HEK293 (cell line): Measurements from ENCODE around the gene COL24A1.

Experiments
- BCL11A ChIP-seq: fragments of 450-650 bp; formaldehyde crosslinking; IDR thresholded peaks from 2 replicates; pipeline ENCODE4 v1.5.1; 2016; ENCODE audit warnings: low read depth, missing biosample characterization, missing genetic modification characterization
- BCL11B ChIP-seq: fragments of 450-650 bp; formaldehyde crosslinking; IDR thresholded peaks from 2 replicates; pipeline ENCODE4 v1.5.1; 2016; ENCODE audit warnings: low read depth, missing biosample characterization, missing genetic modification characterization
- GLI4 ChIP-seq: fragments of 450-650 bp; formaldehyde crosslinking; IDR thresholded peaks from 2 replicates; pipeline ENCODE4 v1.5.1; 2016; ENCODE audit warnings: missing biosample characterization, missing genetic modification characterization
- HOXC10 ChIP-seq: sonication (generic); formaldehyde crosslinking; IDR thresholded peaks from 2 replicates; pipeline ENCODE4 v1.8.1; 2023; ENCODE audit warnings: mild to moderate bottlenecking, missing genetic modification reagents
- IKZF3 ChIP-seq: fragments of 450-650 bp; IDR thresholded peaks from 2 replicates; pipeline ENCODE4 v1.5.0; 2018; ENCODE audit warnings: missing biosample characterization, mild to moderate bottlenecking, missing genetic modification characterization, moderate library complexity
- KLF7 ChIP-seq: fragments of 450-650 bp; formaldehyde crosslinking; IDR thresholded peaks from 2 replicates; pipeline ENCODE4 v1.5.1; 2016; ENCODE audit warnings: missing biosample characterization, missing genetic modification characterization, borderline replicate concordance
- OSR2 ChIP-seq: fragments of 450-650 bp; formaldehyde crosslinking; IDR thresholded peaks from 2 replicates; pipeline ENCODE4 v1.5.1; 2016; ENCODE audit warnings: missing biosample characterization, missing genetic modification characterization
- SCRT1 ChIP-seq: fragments of 450-650 bp; formaldehyde crosslinking; IDR thresholded peaks from 2 replicates; pipeline ENCODE4 v1.5.1; 2016; ENCODE audit warnings: missing biosample characterization, missing genetic modification characterization, borderline replicate concordance
- TRIM28 ChIP-seq: IDR thresholded peaks from 2 replicates; pipeline ENCODE4 v1.6.1; 2011; ENCODE audit warnings: low read length, control low read depth, borderline replicate concordance
- WT1 ChIP-seq: fragments of 450-650 bp; formaldehyde crosslinking; IDR thresholded peaks from 2 replicates; pipeline ENCODE4 v1.5.1; 2016; ENCODE audit warnings: missing biosample characterization, missing genetic modification characterization
- ZFP3 ChIP-seq: fragments of 450-650 bp; formaldehyde crosslinking; IDR thresholded peaks from 2 replicates; pipeline ENCODE4 v1.5.1; 2016; ENCODE audit warnings: low read depth, missing biosample characterization, missing genetic modification characterization
- ZNF211 ChIP-seq: fragments of 450-650 bp; formaldehyde crosslinking; IDR thresholded peaks from 2 replicates; pipeline ENCODE4 v1.5.1; 2016; ENCODE audit warnings: low read depth, missing biosample characterization, missing genetic modification characterization
- ZNF214 ChIP-seq: fragments of 450-650 bp; formaldehyde crosslinking; IDR thresholded peaks from 2 replicates; pipeline ENCODE4 v1.5.1; 2017; ENCODE audit warnings: missing biosample characterization, mild to moderate bottlenecking, missing genetic modification characterization, borderline replicate concordance
- ZNF266 ChIP-seq: fragments of 450-650 bp; formaldehyde crosslinking; IDR thresholded peaks from 2 replicates; pipeline ENCODE4 v1.5.1; 2016; ENCODE audit warnings: missing biosample characterization, missing genetic modification characterization, low read depth
- ZNF341 ChIP-seq: fragments of 450-650 bp; formaldehyde crosslinking; IDR thresholded peaks from 2 replicates; pipeline ENCODE4; 2016; ENCODE audit warnings: low read depth, missing biosample characterization, missing genetic modification characterization
- ZNF394 ChIP-seq: fragments of 450-650 bp; formaldehyde crosslinking; IDR thresholded peaks from 2 replicates; pipeline ENCODE4 v1.5.1; 2016; ENCODE audit warnings: missing biosample characterization, missing genetic modification characterization, mild to moderate bottlenecking, moderate library complexity, borderline replicate concordance
- ZNF433 ChIP-seq: fragments of 450-650 bp; formaldehyde crosslinking; IDR thresholded peaks from 2 replicates; pipeline ENCODE4 v1.5.1; 2016; ENCODE audit warnings: missing biosample characterization, missing genetic modification characterization, low read depth
- ZNF560 ChIP-seq: fragments of 450-650 bp; formaldehyde crosslinking; IDR thresholded peaks from 2 replicates; pipeline ENCODE4 v1.5.1; 2017; ENCODE audit warnings: missing biosample characterization, missing genetic modification characterization, borderline replicate concordance
- ZNF658 ChIP-seq: fragments of 450-650 bp; formaldehyde crosslinking; IDR thresholded peaks from 2 replicates; pipeline ENCODE4; 2016; ENCODE audit warnings: missing biosample characterization, missing genetic modification characterization
- ZNF701 ChIP-seq: fragments of 450-650 bp; formaldehyde crosslinking; IDR thresholded peaks from 2 replicates; pipeline ENCODE4 v1.5.1; 2016; ENCODE audit warnings: missing biosample characterization, missing genetic modification characterization
- ZNF768 ChIP-seq: fragments of 450-650 bp; formaldehyde crosslinking; IDR thresholded peaks from 2 replicates; pipeline ENCODE4 v1.5.1; 2018; ENCODE audit warnings: missing biosample characterization, mild to moderate bottlenecking, missing genetic modification characterization
- ZNF792 ChIP-seq: fragments of 450-650 bp; formaldehyde crosslinking; IDR thresholded peaks from 2 replicates; pipeline ENCODE4 v1.5.1; 2016; ENCODE audit warnings: missing biosample characterization, missing genetic modification characterization
- TF ChIP-seq, protein P1 (sequence below): fragments of 450-650 bp; formaldehyde crosslinking; IDR thresholded peaks from 2 replicates; pipeline ENCODE4 v1.5.1; 2016; ENCODE audit warnings: missing biosample characterization, missing genetic modification characterization
- TF ChIP-seq, protein P2 (sequence below): IDR thresholded peaks from 2 replicates; pipeline ENCODE4 v1.6.1; 2011; ENCODE audit warnings: mild to moderate bottlenecking, low read depth, low read length, borderline replicate concordance
- TF ChIP-seq, protein P3 (sequence below): fragments of 450-650 bp; formaldehyde crosslinking; IDR thresholded peaks from 2 replicates; pipeline ENCODE4 v1.5.1; 2016; ENCODE audit warnings: missing biosample characterization, missing genetic modification characterization
- TF ChIP-seq, protein P4 (sequence below): fragments of 450-650 bp; formaldehyde crosslinking; IDR thresholded peaks from 2 replicates; pipeline ENCODE4 v1.5.1; 2016; ENCODE audit warnings: missing biosample characterization, missing genetic modification characterization, borderline replicate concordance
- TF ChIP-seq, protein P5 (sequence below): fragments of 450-650 bp; formaldehyde crosslinking; IDR thresholded peaks from 2 replicates; pipeline ENCODE4 v1.5.1; 2016; ENCODE audit warnings: missing biosample characterization, missing genetic modification characterization

Gene COL24A1

DNA sequence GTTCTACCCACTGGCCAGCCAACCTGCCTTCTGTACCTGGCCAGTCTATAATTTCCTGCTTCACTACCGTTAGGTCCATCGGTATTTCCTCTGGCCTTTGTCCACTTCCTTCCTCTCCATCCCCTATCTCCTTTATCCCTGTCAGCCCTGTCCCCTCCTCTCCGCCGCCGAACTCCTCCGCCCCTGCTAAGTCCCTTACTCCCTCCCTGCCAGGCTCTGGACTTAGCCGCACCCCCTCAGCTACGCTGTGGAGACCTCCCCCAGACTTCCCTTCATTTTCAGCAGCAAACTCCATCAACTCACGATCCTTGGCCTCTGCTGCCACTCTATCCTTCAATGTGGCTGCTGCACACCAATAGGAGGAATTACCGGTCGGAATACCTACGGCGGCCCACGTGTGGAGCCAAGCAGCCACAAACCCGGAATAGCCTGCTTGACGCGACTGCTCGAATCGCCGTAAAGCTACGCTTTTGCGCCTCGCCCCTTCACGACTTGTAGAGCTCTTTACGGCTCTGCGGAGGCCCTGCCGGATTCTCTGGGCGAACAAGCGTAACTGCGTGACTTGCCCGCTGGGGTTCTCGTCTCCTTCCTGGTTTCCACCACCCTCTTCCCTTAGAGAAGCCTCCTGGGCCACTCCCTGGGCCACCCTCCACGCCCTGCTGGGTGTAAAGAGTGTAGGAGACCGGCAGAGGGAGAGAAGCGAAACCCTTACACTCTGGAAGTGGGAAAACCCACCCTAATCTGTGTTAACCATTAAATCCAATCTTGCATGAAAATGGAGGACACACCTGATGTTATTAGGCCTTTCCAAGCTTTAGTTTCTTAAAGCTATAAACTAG is 448.4 kb downstream of the COL24A1 start, which contains the start of gene ZNHIT6 (continued):
- TF ChIP-seq, protein P1, sequence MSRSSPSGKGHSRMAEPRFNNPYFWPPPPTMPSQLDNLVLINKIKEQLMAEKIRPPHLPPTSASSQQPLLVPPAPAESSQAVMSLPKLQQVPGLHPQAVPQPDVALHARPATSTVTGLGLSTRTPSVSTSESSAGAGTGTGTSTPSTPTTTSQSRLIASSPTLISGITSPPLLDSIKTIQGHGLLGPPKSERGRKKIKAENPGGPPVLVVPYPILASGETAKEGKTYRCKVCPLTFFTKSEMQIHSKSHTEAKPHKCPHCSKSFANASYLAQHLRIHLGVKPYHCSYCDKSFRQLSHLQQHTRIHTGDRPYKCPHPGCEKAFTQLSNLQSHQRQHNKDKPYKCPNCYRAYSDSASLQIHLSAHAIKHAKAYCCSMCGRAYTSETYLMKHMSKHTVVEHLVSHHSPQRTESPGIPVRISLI (tag by site-specific recombination), result no peak
- no peak for TF ChIP-seq ZNF433 (tag by site-specific recombination)
- peak; percentile 59 for TF ChIP-seq ZFP3
- TF ChIP-seq ZNF768 (tag by site-specific recombination), result no peak
- TF ChIP-seq KLF7, result no peak
- no peak for TF ChIP-seq GLI4 (tag by site-specific recombination)
- TF ChIP-seq ZNF214 (tag by site-specific recombination), result no peak
- TF ChIP-seq WT1 (tag by site-specific recombination), result peak; percentile 53; the same call in 1 of the 2 replicates
- TF ChIP-seq, protein P2, sequence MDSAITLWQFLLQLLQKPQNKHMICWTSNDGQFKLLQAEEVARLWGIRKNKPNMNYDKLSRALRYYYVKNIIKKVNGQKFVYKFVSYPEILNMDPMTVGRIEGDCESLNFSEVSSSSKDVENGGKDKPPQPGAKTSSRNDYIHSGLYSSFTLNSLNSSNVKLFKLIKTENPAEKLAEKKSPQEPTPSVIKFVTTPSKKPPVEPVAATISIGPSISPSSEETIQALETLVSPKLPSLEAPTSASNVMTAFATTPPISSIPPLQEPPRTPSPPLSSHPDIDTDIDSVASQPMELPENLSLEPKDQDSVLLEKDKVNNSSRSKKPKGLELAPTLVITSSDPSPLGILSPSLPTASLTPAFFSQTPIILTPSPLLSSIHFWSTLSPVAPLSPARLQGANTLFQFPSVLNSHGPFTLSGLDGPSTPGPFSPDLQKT, result no peak
- TF ChIP-seq, protein P3, sequence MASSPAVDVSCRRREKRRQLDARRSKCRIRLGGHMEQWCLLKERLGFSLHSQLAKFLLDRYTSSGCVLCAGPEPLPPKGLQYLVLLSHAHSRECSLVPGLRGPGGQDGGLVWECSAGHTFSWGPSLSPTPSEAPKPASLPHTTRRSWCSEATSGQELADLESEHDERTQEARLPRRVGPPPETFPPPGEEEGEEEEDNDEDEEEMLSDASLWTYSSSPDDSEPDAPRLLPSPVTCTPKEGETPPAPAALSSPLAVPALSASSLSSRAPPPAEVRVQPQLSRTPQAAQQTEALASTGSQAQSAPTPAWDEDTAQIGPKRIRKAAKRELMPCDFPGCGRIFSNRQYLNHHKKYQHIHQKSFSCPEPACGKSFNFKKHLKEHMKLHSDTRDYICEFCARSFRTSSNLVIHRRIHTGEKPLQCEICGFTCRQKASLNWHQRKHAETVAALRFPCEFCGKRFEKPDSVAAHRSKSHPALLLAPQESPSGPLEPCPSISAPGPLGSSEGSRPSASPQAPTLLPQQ (tag by site-specific recombination), result peak; percentile 71
- TF ChIP-seq ZNF394 (tag by site-specific recombination), result peak; percentile 14; the same call in 1 of the 2 replicates
- peak; percentile 100 for TF ChIP-seq ZNF341 (tag by site-specific recombination)
- TF ChIP-seq ZNF211 (tag by site-specific recombination), result no peak
- no peak for TF ChIP-seq HOXC10
- TF ChIP-seq OSR2, result no peak
- TF ChIP-seq IKZF3 (tag by site-specific recombination), result 0 out of 2 replicates have a peak, but pooled peaks have one; percentile 8
- TF ChIP-seq ZNF560 (tag by site-specific recombination), result no peak
- TF ChIP-seq BCL11A (tag by site-specific recombination), result no peak
- TF ChIP-seq ZNF658 (tag by site-specific recombination), result no peak
- TF ChIP-seq SCRT1 (tag by site-specific recombination), result peak; percentile 82
- peak; percentile 56; the same call in 1 of the 2 replicates for TF ChIP-seq TRIM28
- TF ChIP-seq, protein P4, sequence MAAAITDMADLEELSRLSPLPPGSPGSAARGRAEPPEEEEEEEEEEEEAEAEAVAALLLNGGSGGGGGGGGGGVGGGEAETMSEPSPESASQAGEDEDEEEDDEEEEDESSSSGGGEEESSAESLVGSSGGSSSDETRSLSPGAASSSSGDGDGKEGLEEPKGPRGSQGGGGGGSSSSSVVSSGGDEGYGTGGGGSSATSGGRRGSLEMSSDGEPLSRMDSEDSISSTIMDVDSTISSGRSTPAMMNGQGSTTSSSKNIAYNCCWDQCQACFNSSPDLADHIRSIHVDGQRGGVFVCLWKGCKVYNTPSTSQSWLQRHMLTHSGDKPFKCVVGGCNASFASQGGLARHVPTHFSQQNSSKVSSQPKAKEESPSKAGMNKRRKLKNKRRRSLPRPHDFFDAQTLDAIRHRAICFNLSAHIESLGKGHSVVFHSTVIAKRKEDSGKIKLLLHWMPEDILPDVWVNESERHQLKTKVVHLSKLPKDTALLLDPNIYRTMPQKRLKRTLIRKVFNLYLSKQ, result no peak
- no peak for TF ChIP-seq ZNF701 (tag by site-specific recombination)
- no peak for TF ChIP-seq BCL11B (tag by site-specific recombination)
- TF ChIP-seq, protein P5, sequence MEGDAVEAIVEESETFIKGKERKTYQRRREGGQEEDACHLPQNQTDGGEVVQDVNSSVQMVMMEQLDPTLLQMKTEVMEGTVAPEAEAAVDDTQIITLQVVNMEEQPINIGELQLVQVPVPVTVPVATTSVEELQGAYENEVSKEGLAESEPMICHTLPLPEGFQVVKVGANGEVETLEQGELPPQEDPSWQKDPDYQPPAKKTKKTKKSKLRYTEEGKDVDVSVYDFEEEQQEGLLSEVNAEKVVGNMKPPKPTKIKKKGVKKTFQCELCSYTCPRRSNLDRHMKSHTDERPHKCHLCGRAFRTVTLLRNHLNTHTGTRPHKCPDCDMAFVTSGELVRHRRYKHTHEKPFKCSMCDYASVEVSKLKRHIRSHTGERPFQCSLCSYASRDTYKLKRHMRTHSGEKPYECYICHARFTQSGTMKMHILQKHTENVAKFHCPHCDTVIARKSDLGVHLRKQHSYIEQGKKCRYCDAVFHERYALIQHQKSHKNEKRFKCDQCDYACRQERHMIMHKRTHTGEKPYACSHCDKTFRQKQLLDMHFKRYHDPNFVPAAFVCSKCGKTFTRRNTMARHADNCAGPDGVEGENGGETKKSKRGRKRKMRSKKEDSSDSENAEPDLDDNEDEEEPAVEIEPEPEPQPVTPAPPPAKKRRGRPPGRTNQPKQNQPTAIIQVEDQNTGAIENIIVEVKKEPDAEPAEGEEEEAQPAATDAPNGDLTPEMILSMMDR, result peak; percentile 58
- TF ChIP-seq ZNF266 (tag by site-specific recombination), result no peak
- no peak for TF ChIP-seq ZNF792 (tag by site-specific recombination)
- TF ChIP-seq, all 188 proteins: peak for 60
